ENCODE measurements around the gene ZNF462. TPM values are rescaled to one million over a fixed set of nuclear protein-coding genes. Genes with fewer than 3 reads are reported as not detected.

ZNF462 gene
- total RNA-seq, 4 donors from 2014 or later, result 24.5 to 38.6 (median 34.6) TPM

DNA sequence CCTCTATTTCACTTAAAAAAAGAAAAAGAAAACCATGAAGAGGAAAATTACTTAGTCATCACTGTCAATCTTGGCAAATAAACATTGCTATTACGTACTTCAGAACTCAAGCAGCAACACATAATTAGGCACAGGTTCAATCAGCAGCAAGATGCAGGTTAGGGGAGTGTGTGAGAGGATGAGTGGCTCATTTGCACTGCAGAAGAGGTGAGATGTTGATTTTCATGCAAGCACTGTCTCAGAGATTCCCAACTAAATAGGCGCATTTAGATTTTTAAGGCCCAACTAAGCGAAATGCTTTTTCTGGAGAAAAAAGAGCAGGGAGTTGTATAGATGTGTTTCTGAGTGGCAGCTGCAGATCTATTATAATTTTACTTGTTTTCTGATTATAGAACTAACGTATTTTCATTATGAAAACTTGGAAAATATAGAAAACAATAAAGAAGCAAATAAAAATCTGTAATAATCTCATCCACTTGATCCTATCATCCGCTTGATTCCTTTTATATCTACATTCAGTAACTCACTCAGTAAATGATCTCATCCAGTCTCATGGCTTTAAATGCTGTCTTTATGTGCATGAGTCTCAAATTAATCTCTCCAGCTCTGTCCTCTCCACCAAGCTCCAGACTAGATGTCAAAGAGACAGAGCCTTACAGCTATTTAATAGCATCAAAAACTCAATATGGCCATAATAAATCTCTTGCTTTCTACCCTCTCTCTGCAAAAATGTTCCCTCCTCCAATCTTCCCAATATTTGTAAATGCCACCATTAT, 162.5 kb downstream of the ZNF462 start:
- no peak for DNase-seq (ENCODE audit: extremely low spot score)
- H3K27me3 ChIP-seq, result no peaks in the 10 kb centered on the region
- no peaks in the 10 kb centered on the region for H3K9me3 ChIP-seq
- TF ChIP-seq POLR2A (IDR thresholded peaks at IDR 0.05; ENCODE audit: low read depth) (no peak), EP300 (IDR thresholded peaks at IDR 0.05) (no peak), POLR2AphosphoS5 (IDR thresholded peaks at IDR 0.05) (no peak)
- TF ChIP-seq, protein P1, sequence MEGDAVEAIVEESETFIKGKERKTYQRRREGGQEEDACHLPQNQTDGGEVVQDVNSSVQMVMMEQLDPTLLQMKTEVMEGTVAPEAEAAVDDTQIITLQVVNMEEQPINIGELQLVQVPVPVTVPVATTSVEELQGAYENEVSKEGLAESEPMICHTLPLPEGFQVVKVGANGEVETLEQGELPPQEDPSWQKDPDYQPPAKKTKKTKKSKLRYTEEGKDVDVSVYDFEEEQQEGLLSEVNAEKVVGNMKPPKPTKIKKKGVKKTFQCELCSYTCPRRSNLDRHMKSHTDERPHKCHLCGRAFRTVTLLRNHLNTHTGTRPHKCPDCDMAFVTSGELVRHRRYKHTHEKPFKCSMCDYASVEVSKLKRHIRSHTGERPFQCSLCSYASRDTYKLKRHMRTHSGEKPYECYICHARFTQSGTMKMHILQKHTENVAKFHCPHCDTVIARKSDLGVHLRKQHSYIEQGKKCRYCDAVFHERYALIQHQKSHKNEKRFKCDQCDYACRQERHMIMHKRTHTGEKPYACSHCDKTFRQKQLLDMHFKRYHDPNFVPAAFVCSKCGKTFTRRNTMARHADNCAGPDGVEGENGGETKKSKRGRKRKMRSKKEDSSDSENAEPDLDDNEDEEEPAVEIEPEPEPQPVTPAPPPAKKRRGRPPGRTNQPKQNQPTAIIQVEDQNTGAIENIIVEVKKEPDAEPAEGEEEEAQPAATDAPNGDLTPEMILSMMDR (IDR thresholded peaks at IDR 0.05), result no peak
- WGBS, result 90% methylated on average over 5 of the region's 5 CpGs
- H3K36me3 ChIP-seq, result no peaks in the 10 kb centered on the region
- intact Hi-C loops (cut with DNase I), result loop anchor here (10.0 kb wide), 2 partner anchors 149 to 161 kb away; partner anchors contain the start of gene ZNF462
- H3K4me3 ChIP-seq, result no peak overlapping the region
- no peak overlapping the region for H3K27ac ChIP-seq (replicated peaks in 1 of 4)
- peaks cover 0 to 5% (median 5%) of the 10 kb centered on the region in 4 donors for H3K4me1 ChIP-seq

DNA sequence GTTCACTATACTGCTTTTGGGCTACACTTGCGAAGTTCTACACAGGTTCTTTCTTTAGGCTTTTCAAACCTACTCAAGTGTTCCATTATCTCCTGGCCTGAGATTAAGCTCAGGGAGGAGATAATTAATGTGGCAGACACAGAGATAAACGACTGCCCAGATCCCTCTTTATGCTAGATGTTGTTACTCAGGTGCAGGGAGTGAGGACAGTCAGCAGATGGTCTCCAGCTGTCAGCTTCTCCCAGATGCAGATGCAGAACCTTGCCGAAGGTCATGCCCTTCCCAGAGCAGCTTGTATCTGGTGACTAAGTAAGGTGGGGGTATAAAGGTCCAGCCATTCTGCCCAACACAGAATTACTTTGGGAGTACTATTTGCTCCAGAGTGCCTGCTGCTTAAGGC, 166.2 kb downstream of the ZNF462 start:
- WGBS, result 81% methylated on average over 3 of the region's 3 CpGs
- Histone ChIP-seq H3K4me3 (no peak overlapping the region), H3K9me3 (no peaks in the 10 kb centered on the region), H3K4me1 (no peaks in the 10 kb centered on the region), H3K27ac (replicated peaks in 1 of 4) (no peak overlapping the region), H3K27me3 (no peaks in the 10 kb centered on the region), H3K36me3 (no peaks in the 10 kb centered on the region)
- TF ChIP-seq, protein P1 (IDR thresholded peaks at IDR 0.05), result no peak
- TF ChIP-seq EP300 (IDR thresholded peaks at IDR 0.05), result no peak
- TF ChIP-seq POLR2A (IDR thresholded peaks at IDR 0.05; ENCODE audit: low read depth), result no peak
- TF ChIP-seq POLR2AphosphoS5 (IDR thresholded peaks at IDR 0.05), result no peak
- no peak for DNase-seq (ENCODE audit: extremely low spot score)
- intact Hi-C loops (cut with DNase I), result loop anchor here (10.0 kb wide), 2 partner anchors 146 to 164 kb away; partner anchors contain the start of gene ZNF462

DNA sequence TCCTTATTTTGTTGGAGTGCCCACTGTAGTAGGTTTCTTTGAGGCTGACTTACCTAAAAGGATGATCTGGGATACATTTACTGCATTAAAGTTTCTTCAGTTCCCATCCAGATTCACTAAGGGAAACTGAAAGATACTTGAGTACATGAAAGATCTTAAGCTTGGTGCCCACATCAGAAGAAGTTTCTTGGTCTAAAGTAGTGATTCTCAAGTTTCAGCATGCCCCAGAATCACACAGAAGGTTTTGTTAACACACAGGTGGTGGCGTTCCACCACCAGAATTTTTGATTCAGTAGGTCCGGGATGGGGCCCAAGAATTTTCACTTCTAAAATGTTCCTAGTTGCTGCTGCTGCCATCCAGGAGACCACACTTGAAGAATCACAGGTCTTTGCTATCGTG, 171.0 kb downstream of the ZNF462 start:
- no peaks in the 10 kb centered on the region for H3K27me3 ChIP-seq
- intact Hi-C loops (cut with DNase I), result no loop called here
- DNase-seq (ENCODE audit: extremely low spot score), result no peak
- H3K36me3 ChIP-seq, result no peaks in the 10 kb centered on the region
- 87% methylated on average over 3 of the region's 3 CpGs for WGBS
- no peak overlapping the region for H3K4me3 ChIP-seq
- TF ChIP-seq POLR2AphosphoS5 (IDR thresholded peaks at IDR 0.05) (no peak), POLR2A (IDR thresholded peaks at IDR 0.05; ENCODE audit: low read depth) (no peak), EP300 (IDR thresholded peaks at IDR 0.05) (no peak)
- TF ChIP-seq, protein P1 (IDR thresholded peaks at IDR 0.05), result no peak
- no peak overlapping the region for H3K27ac ChIP-seq (replicated peaks in 1 of 4)
- H3K9me3 ChIP-seq, result no peaks in the 10 kb centered on the region
- no peaks in the 10 kb centered on the region for H3K4me1 ChIP-seq

DNA sequence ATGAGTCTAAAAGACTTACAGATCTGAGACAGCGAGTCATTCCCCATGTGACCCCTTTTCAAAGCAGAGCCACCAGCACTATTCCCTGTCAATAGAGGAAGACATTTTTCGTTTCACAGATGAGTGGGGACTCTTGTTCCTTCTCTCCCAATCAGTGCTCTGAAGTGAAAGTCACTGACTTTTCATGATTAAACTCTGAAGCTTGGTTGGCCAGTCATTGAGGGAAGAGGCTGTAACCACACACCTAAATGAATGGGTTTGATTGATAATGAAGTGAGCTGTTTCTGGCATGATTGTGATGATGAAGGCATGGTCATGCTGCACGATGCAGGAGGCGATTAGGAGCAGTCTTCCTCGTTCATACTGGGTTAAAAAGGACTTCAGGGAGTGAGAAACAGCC, 171.9 kb downstream of the ZNF462 start:
- Histone ChIP-seq H3K36me3 (no peaks in the 10 kb centered on the region), H3K4me3 (no peak overlapping the region), H3K4me1 (no peaks in the 10 kb centered on the region), H3K27me3 (no peaks in the 10 kb centered on the region), H3K9me3 (no peaks in the 10 kb centered on the region), H3K27ac (replicated peaks in 1 of 4) (no peak overlapping the region)
- DNase-seq (ENCODE audit: extremely low spot score), result no peak
- TF ChIP-seq, protein P1 (IDR thresholded peaks at IDR 0.05), result no peak
- TF ChIP-seq EP300 (IDR thresholded peaks at IDR 0.05) (no peak), POLR2A (IDR thresholded peaks at IDR 0.05; ENCODE audit: low read depth) (no peak), POLR2AphosphoS5 (IDR thresholded peaks at IDR 0.05) (no peak)
- WGBS, result 89% methylated on average over 5 of the region's 5 CpGs
- intact Hi-C loops (cut with DNase I), result no loop called here

All from esophagus muscularis mucosa (tissue), 4 donors.